GM23338 (cell line): ENCODE results near the gene RPIA. TPM values are rescaled to one million over a fixed set of nuclear protein-coding genes. Genes with fewer than 3 reads are reported as not detected.

Experiments used
- ATAC-seq: fragments of 200-7000 bp; cut with Tn5 transposase; 3 replicates; pipeline ENCODE4 v1.9.1; 2020
- DNase-seq: peaks from one replicate; pipeline ENCODE4 v3.0.0-alpha.2; 2015; ENCODE audit warnings: low spot score
- H2AFZ ChIP-seq: fragments of 200-600 bp; sonication (generic); 2 replicates; pipeline ENCODE4 v1.8.0; 2016; ENCODE audit warnings: antibody characterized with exemption, mild to moderate bottlenecking, moderate library complexity
- H3F3A ChIP-seq: fragments of 200-600 bp; sonication (generic); replicated peaks from 2 replicates; pipeline ENCODE4 v1.8.0; 2017; ENCODE audit warnings: antibody characterized with exemption, mixed run types, low read depth
- H3K27ac ChIP-seq: fragments of 200-600 bp; sonication (generic); 2 replicates; pipeline ENCODE4 v1.6.1; 2016; ENCODE audit warnings: low read depth
- H3K27me3 ChIP-seq: fragments of 200-600 bp; sonication (generic); 2 replicates; pipeline ENCODE4 v1.8.0; 2016; ENCODE audit warnings: mild to moderate bottlenecking, mixed run types, moderate library complexity; ENCODE audit not compliant: insufficient read depth
- H3K36me3 ChIP-seq: fragments of 200-600 bp; sonication (generic); 2 replicates; pipeline ENCODE4 v1.8.0; 2016; ENCODE audit warnings: mild to moderate bottlenecking; ENCODE audit not compliant: insufficient read depth
- H3K4me1 ChIP-seq: fragments of 200-600 bp; sonication (generic); 2 replicates; pipeline ENCODE4 v1.8.0; 2016; ENCODE audit warnings: mild to moderate bottlenecking, moderate library complexity; ENCODE audit not compliant: insufficient read depth
- H3K4me2 ChIP-seq: fragments of 200-600 bp; sonication (generic); 2 replicates; pipeline ENCODE4 v1.7.1; 2017; ENCODE audit warnings: mixed run types
- H3K4me3 ChIP-seq: fragments of 200-600 bp; sonication (generic); 2 replicates; pipeline ENCODE4 v1.6.1; 2016; ENCODE audit warnings: mixed run types
- H3K79me2 ChIP-seq: fragments of 200-600 bp; sonication (generic); replicated peaks from 2 replicates; pipeline ENCODE4 v1.8.0; 2017; ENCODE audit warnings: mild to moderate bottlenecking; ENCODE audit not compliant: insufficient read depth
- H3K9me2 ChIP-seq: fragments of 200-600 bp; sonication (generic); 2 replicates; pipeline ENCODE4 v1.8.0; 2017; ENCODE audit not compliant: insufficient read depth
- H4K20me1 ChIP-seq: fragments of 200-600 bp; sonication (generic); replicated peaks from 2 replicates; pipeline ENCODE4 v1.8.0; 2017; ENCODE audit warnings: mild to moderate bottlenecking; ENCODE audit not compliant: insufficient read depth
- H3K27ac Mint-ChIP-seq: 2 replicates; pipeline ENCODE4 v1.8.0; 2020; ENCODE audit warnings: inconsistent platforms, mild to moderate bottlenecking, moderate library complexity, mixed read lengths
- H3K27me3 Mint-ChIP-seq: 3 replicates; pipeline ENCODE4 v1.8.0; 2022; ENCODE audit warnings: low read depth, mild to moderate bottlenecking, moderate library complexity, mixed read lengths, inconsistent platforms; ENCODE audit not compliant: insufficient read depth, poor library complexity
- H3K36me3 Mint-ChIP-seq: 3 replicates; pipeline ENCODE4 v1.8.0; 2021; ENCODE audit warnings: low read depth, mild to moderate bottlenecking, inconsistent platforms, moderate library complexity, mixed read lengths
- H3K4me1 Mint-ChIP-seq: 3 replicates; pipeline ENCODE4 v1.8.0; 2020; ENCODE audit warnings: mild to moderate bottlenecking, inconsistent platforms, mixed read lengths
- H3K4me3 Mint-ChIP-seq: 3 replicates; pipeline ENCODE4 v1.8.0; 2021; ENCODE audit warnings: moderate library complexity, mild to moderate bottlenecking, inconsistent platforms, mixed read lengths
- H3K9me3 Mint-ChIP-seq: 3 replicates; pipeline ENCODE4 v1.8.0; 2020; ENCODE audit warnings: moderate library complexity, mild to moderate bottlenecking, inconsistent platforms, mixed read lengths
- CREB1 ChIP-seq: fragments of 250-450 bp; sonication (Bioruptor Pico); IDR thresholded peaks from 2 replicates; pipeline ENCODE4 v1.5.0; 2020; ENCODE audit warnings: low read depth, mild to moderate bottlenecking, moderate library complexity
- JUNB ChIP-seq: IDR thresholded peaks from one replicate; pipeline ENCODE4 v1.6.1; 2016; ENCODE audit warnings: antibody characterized with exemption; ENCODE audit not compliant: unreplicated experiment
- NANOG ChIP-seq: IDR thresholded peaks from 2 replicates; pipeline ENCODE4 v1.6.1; 2016; ENCODE audit warnings: antibody characterized with exemption, borderline replicate concordance
- STAT1 ChIP-seq: IDR thresholded peaks from one replicate; pipeline ENCODE4 v1.6.1; 2016; ENCODE audit warnings: antibody characterized with exemption; ENCODE audit not compliant: unreplicated experiment
- ZNF114 ChIP-seq: fragments of 250-450 bp; sonication (Bioruptor Pico); IDR thresholded peaks from 2 replicates; pipeline ENCODE4 v1.5.0; 2020; ENCODE audit warnings: mild to moderate bottlenecking, moderate library complexity
- ZNF331 ChIP-seq: fragments of 250-450 bp; sonication (Bioruptor Pico); IDR thresholded peaks from 2 replicates; pipeline ENCODE4 v1.5.0; 2020; ENCODE audit warnings: low read depth, mild to moderate bottlenecking, moderate library complexity
- polyA plus RNA-seq: library from polyadenylated mRNA; unstranded; fragments of >200 nt; fragmentation: Nextera tagmentation; extraction: Ambion mirVana; gene quantifications from 2 replicates; pipeline ENCODE4 v1.2.1, GENCODE V29; 2016
- total RNA-seq: library from RNA; depleted of rRNA; stranded (reverse); fragments of >200 nt; shearing (Covaris generic); gene quantifications from 2 replicates; pipeline ENCODE4 v1.2.3, GENCODE V29; 2014
- TF ChIP-seq, protein P1 (sequence below): fragments of 250-450 bp; sonication (Bioruptor Pico); IDR thresholded peaks from 2 replicates; pipeline ENCODE4 v1.5.0; 2020; ENCODE audit warnings: mild to moderate bottlenecking, moderate library complexity
- TF ChIP-seq, protein P2 (sequence below), 2 experiments: fragments of 200-600 bp in 1 of 2; sonication (generic) in 1 of 2; conservative IDR thresholded peaks; 2 replicates each; pipeline versions ENCODE4 v1.5.1 to v1.6.1; 2016 to 2017; ENCODE audit warnings: antibody characterized with exemption in 2 of 2, low read depth in 2 of 2, mild to moderate bottlenecking in 2 of 2, moderate library complexity in 1 of 2
- TF ChIP-seq, protein P3 (sequence below): IDR thresholded peaks from 2 replicates; pipeline ENCODE4 v1.6.1; 2016; ENCODE audit warnings: antibody characterized with exemption

The RPIA gene
- total and polyA plus RNA-seq, 2 experiments from 2014 or later: 18.8 to 22.5 TPM

DNA sequence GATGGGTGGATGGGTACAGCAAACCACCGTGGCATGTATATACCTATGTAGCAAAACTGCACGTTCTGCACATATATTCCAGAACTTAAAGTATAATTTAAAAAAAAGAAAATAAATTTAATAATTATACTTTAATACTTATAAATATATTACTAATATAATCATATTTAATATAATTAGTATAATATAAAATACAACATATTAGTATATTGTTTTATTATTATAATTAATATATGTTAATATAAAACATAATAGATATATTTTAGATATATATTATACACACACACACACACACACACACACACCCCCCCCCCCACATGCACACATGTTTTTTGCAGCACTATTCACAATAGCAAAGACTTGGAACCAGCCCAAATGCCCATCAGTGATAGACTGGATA lies 29.8 kb downstream of the RPIA start (continued):
- TF ChIP-seq, protein P1, sequence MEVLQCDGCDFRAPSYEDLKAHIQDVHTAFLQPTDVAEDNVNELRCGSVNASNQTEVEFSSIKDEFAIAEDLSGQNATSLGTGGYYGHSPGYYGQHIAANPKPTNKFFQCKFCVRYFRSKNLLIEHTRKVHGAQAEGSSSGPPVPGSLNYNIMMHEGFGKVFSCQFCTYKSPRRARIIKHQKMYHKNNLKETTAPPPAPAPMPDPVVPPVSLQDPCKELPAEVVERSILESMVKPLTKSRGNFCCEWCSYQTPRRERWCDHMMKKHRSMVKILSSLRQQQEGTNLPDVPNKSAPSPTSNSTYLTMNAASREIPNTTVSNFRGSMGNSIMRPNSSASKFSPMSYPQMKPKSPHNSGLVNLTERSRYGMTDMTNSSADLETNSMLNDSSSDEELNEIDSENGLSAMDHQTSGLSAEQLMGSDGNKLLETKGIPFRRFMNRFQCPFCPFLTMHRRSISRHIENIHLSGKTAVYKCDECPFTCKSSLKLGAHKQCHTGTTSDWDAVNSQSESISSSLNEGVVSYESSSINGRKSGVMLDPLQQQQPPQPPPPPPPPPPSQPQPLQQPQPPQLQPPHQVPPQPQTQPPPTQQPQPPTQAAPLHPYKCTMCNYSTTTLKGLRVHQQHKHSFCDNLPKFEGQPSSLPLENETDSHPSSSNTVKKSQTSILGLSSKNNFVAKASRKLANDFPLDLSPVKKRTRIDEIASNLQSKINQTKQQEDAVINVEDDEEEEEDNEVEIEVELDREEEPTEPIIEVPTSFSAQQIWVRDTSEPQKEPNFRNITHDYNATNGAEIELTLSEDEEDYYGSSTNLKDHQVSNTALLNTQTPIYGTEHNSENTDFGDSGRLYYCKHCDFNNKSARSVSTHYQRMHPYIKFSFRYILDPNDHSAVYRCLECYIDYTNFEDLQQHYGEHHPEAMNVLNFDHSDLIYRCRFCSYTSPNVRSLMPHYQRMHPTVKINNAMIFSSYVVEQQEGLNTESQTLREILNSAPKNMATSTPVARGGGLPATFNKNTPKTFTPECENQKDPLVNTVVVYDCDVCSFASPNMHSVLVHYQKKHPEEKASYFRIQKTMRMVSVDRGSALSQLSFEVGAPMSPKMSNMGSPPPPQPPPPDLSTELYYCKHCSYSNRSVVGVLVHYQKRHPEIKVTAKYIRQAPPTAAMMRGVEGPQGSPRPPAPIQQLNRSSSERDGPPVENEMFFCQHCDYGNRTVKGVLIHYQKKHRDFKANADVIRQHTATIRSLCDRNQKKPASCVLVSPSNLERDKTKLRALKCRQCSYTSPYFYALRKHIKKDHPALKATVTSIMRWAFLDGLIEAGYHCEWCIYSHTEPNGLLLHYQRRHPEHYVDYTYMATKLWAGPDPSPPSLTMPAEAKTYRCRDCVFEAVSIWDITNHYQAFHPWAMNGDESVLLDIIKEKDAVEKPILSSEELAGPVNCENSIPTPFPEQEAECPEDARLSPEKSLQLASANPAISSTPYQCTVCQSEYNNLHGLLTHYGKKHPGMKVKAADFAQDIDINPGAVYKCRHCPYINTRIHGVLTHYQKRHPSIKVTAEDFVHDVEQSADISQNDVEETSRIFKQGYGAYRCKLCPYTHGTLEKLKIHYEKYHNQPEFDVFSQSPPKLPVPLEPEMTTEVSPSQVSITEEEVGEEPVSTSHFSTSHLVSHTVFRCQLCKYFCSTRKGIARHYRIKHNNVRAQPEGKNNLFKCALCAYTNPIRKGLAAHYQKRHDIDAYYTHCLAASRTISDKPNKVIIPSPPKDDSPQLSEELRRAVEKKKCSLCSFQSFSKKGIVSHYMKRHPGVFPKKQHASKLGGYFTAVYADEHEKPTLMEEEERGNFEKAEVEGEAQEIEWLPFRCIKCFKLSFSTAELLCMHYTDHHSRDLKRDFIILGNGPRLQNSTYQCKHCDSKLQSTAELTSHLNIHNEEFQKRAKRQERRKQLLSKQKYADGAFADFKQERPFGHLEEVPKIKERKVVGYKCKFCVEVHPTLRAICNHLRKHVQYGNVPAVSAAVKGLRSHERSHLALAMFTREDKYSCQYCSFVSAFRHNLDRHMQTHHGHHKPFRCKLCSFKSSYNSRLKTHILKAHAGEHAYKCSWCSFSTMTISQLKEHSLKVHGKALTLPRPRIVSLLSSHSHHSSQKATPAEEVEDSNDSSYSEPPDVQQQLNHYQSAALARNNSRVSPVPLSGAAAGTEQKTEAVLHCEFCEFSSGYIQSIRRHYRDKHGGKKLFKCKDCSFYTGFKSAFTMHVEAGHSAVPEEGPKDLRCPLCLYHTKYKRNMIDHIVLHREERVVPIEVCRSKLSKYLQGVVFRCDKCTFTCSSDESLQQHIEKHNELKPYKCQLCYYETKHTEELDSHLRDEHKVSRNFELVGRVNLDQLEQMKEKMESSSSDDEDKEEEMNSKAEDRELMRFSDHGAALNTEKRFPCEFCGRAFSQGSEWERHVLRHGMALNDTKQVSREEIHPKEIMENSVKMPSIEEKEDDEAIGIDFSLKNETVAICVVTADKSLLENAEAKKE (CRISPR knock-in tag): no peak
- TF ChIP-seq CREB1 (CRISPR knock-in tag) (no peak), NANOG (no peak), ZNF331 (CRISPR knock-in tag) (no peak), JUNB (no peak)

DNA sequence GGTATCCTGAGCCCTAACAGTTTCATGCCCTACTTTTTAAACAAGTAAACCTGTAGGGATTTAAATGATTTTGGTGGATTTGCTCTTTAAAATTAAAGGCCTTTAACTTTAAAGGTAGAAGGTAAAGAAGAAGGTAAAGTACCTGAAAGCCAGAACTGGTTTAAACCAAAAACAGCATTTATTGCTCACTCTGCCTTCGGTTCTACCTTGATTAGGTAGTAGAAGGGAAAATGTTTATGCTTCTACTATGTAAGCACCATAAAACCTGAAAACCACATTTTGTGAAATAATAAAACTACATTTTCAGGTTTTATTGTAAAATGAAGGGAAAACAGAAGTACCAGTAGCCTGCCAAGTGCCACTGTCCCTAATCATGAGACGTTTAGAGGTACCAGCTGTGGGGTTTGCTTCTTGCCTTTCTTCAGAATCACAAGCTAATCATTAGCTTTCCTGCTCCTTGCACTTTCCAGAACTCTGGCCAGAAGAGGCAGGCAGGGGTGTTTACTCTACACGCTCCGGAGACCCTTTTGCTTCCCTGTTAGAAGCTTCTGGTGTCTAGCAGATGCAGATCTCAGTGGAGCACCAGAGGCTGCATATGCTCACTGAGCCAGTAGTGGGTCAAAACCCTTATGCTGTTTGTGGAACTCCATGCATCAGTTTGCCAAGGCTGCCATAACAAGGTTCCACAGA lies 33.3 kb downstream of the RPIA start:
- peaks cover 16% of the 10 kb centered on the region for H3K79me2 ChIP-seq
- no peaks in the 10 kb centered on the region for H3K9me2 ChIP-seq
- peaks cover 10% of the 10 kb centered on the region; the same call in 1 of the 2 replicates for H3K36me3 ChIP-seq
- H3K27ac Mint-ChIP-seq: no peak overlapping the region
- H3K9me3 Mint-ChIP-seq: peaks cover 25% of the 10 kb centered on the region; the same call in 2 of the 3 replicates
- H2AFZ ChIP-seq: no peak overlapping the region
- H3F3A ChIP-seq: no peaks in the 10 kb centered on the region
- no peaks in the 10 kb centered on the region for H3K27me3 ChIP-seq
- H3K4me3 Mint-ChIP-seq: no peak overlapping the region
- H4K20me1 ChIP-seq: no peaks in the 10 kb centered on the region
- H3K4me1 ChIP-seq: peaks cover 13% of the 10 kb centered on the region; the same call in 1 of the 2 replicates
- no peak overlapping the region for H3K4me2 ChIP-seq
- no peak overlapping the region for H3K27ac ChIP-seq
- DNase-seq (no peak), ATAC-seq (no peak)
- H3K4me3 ChIP-seq: no peak overlapping the region
- no peaks in the 10 kb centered on the region for H3K27me3 Mint-ChIP-seq
- H3K36me3 Mint-ChIP-seq: peaks cover 47% of the 10 kb centered on the region
- H3K4me1 Mint-ChIP-seq: peaks cover 18% of the 10 kb centered on the region
- TF ChIP-seq, protein P2, sequence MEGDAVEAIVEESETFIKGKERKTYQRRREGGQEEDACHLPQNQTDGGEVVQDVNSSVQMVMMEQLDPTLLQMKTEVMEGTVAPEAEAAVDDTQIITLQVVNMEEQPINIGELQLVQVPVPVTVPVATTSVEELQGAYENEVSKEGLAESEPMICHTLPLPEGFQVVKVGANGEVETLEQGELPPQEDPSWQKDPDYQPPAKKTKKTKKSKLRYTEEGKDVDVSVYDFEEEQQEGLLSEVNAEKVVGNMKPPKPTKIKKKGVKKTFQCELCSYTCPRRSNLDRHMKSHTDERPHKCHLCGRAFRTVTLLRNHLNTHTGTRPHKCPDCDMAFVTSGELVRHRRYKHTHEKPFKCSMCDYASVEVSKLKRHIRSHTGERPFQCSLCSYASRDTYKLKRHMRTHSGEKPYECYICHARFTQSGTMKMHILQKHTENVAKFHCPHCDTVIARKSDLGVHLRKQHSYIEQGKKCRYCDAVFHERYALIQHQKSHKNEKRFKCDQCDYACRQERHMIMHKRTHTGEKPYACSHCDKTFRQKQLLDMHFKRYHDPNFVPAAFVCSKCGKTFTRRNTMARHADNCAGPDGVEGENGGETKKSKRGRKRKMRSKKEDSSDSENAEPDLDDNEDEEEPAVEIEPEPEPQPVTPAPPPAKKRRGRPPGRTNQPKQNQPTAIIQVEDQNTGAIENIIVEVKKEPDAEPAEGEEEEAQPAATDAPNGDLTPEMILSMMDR (conservative IDR thresholded peaks at IDR 0.05; ENCODE audit: low read depth in 2 of 2): no peak
- TF ChIP-seq, protein P3, sequence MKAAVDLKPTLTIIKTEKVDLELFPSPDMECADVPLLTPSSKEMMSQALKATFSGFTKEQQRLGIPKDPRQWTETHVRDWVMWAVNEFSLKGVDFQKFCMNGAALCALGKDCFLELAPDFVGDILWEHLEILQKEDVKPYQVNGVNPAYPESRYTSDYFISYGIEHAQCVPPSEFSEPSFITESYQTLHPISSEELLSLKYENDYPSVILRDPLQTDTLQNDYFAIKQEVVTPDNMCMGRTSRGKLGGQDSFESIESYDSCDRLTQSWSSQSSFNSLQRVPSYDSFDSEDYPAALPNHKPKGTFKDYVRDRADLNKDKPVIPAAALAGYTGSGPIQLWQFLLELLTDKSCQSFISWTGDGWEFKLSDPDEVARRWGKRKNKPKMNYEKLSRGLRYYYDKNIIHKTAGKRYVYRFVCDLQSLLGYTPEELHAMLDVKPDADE: no peak
- TF ChIP-seq NANOG (no peak), STAT1 (no peak), ZNF114 (CRISPR knock-in tag) (no peak), CREB1 (CRISPR knock-in tag) (no peak)
